ENCODE results near the gene PRDM16. TPM values are rescaled to one million over a fixed set of nuclear protein-coding genes. Genes with fewer than 3 reads are reported as not detected.

Gene PRDM16
- total RNA-seq, 1 experiment from 2014 or later, result 1.6 TPM

DNA sequence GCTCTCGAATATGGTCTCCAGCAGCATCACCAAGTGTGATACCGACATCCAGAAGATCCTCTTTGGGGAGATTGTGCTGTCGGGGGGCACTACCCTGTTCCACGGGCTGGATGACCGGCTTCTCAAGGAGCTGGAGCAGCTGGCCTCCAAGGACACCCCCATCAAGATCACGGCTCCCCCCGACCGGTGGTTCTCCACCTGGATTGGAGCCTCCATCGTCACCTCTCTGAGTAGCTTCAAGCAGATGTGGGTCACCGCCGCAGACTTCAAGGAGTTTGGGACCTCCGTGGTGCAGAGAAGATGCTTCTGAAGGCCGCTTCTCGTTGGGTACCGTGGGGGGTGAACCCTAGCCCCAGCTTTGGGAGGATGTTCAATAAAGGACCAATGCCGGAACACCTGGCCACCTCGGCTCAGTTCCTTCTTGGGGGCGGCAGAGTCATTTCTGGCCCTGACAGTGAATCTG is 46.5 kb upstream of the PRDM16 start (continued):
- TF ChIP-seq, protein P1, sequence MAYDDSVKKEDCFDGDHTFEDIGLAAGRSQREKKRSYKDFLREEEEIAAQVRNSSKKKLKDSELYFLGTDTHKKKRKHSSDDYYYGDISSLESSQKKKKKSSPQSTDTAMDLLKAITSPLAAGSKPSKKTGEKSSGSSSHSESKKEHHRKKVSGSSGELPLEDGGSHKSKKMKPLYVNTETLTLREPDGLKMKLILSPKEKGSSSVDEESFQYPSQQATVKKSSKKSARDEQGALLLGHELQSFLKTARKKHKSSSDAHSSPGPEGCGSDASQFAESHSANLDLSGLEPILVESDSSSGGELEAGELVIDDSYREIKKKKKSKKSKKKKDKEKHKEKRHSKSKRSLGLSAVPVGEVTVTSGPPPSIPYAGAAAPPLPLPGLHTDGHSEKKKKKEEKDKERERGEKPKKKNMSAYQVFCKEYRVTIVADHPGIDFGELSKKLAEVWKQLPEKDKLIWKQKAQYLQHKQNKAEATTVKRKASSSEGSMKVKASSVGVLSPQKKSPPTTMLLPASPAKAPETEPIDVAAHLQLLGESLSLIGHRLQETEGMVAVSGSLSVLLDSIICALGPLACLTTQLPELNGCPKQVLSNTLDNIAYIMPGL (CRISPR knock-in tag; IDR thresholded peaks at IDR 0.05), result no peak
- TF ChIP-seq, protein P2, sequence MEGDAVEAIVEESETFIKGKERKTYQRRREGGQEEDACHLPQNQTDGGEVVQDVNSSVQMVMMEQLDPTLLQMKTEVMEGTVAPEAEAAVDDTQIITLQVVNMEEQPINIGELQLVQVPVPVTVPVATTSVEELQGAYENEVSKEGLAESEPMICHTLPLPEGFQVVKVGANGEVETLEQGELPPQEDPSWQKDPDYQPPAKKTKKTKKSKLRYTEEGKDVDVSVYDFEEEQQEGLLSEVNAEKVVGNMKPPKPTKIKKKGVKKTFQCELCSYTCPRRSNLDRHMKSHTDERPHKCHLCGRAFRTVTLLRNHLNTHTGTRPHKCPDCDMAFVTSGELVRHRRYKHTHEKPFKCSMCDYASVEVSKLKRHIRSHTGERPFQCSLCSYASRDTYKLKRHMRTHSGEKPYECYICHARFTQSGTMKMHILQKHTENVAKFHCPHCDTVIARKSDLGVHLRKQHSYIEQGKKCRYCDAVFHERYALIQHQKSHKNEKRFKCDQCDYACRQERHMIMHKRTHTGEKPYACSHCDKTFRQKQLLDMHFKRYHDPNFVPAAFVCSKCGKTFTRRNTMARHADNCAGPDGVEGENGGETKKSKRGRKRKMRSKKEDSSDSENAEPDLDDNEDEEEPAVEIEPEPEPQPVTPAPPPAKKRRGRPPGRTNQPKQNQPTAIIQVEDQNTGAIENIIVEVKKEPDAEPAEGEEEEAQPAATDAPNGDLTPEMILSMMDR (IDR thresholded peaks at IDR 0.05), result no peak
- no peak for TF ChIP-seq ATF2 (CRISPR knock-in tag; IDR thresholded peaks at IDR 0.05; ENCODE audit: borderline replicate concordance, low read depth)

GRCh38 chr1:3022976-3023375 is 46.0 kb upstream of the PRDM16 start:
- Mint-ChIP-seq H3K4me3 (no peak overlapping the region), H3K9me3 (peaks cover 16% of the 10 kb centered on the region), H3K27ac (no peak overlapping the region), H3K4me1 (peaks cover 8% of the 10 kb centered on the region; the same call in 1 of the 2 replicates), H3K36me3 (peaks cover 12% of the 10 kb centered on the region; the same call in 1 of the 2 replicates), H3K27me3 (ENCODE audit: low read depth) (peaks cover 2% of the 10 kb centered on the region; the same call in 1 of the 2 replicates)
- ChIA-PET POLR2A (no interaction called here), CTCF (interaction anchor here (0.9 kb wide), 1 partner anchor 11 kb away, joined by 5 read pairs; no protein-coding TSS in a partner anchor)
- ATAC-seq (no peak), DNase-seq (ENCODE audit: low spot score) (no peak)
- no peak for TF ChIP-seq TCF7 (CRISPR knock-in tag; IDR thresholded peaks at IDR 0.05; ENCODE audit: low read depth)
- TF ChIP-seq SMAD3 (CRISPR knock-in tag; IDR thresholded peaks at IDR 0.05; ENCODE audit: borderline replicate concordance), result no peak
- TF ChIP-seq ZBTB21 (CRISPR knock-in tag; IDR thresholded peaks at IDR 0.05; ENCODE audit: borderline replicate concordance), result no peak
- TF ChIP-seq, protein P3, sequence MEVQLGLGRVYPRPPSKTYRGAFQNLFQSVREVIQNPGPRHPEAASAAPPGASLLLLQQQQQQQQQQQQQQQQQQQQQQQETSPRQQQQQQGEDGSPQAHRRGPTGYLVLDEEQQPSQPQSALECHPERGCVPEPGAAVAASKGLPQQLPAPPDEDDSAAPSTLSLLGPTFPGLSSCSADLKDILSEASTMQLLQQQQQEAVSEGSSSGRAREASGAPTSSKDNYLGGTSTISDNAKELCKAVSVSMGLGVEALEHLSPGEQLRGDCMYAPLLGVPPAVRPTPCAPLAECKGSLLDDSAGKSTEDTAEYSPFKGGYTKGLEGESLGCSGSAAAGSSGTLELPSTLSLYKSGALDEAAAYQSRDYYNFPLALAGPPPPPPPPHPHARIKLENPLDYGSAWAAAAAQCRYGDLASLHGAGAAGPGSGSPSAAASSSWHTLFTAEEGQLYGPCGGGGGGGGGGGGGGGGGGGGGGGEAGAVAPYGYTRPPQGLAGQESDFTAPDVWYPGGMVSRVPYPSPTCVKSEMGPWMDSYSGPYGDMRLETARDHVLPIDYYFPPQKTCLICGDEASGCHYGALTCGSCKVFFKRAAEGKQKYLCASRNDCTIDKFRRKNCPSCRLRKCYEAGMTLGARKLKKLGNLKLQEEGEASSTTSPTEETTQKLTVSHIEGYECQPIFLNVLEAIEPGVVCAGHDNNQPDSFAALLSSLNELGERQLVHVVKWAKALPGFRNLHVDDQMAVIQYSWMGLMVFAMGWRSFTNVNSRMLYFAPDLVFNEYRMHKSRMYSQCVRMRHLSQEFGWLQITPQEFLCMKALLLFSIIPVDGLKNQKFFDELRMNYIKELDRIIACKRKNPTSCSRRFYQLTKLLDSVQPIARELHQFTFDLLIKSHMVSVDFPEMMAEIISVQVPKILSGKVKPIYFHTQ (CRISPR knock-in tag; IDR thresholded peaks at IDR 0.05), result no peak
- TF ChIP-seq, protein P4, sequence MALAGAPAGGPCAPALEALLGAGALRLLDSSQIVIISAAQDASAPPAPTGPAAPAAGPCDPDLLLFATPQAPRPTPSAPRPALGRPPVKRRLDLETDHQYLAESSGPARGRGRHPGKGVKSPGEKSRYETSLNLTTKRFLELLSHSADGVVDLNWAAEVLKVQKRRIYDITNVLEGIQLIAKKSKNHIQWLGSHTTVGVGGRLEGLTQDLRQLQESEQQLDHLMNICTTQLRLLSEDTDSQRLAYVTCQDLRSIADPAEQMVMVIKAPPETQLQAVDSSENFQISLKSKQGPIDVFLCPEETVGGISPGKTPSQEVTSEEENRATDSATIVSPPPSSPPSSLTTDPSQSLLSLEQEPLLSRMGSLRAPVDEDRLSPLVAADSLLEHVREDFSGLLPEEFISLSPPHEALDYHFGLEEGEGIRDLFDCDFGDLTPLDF (CRISPR knock-in tag; IDR thresholded peaks at IDR 0.05), result no peak
- no peak for TF ChIP-seq STAT6 (CRISPR knock-in tag; conservative IDR thresholded peaks at IDR 0.05; ENCODE audit: low read depth)
- TF ChIP-seq FOXP4 (CRISPR knock-in tag; IDR thresholded peaks at IDR 0.05), result no peak
- TF ChIP-seq NFYB (CRISPR knock-in tag; conservative IDR thresholded peaks at IDR 0.05; ENCODE audit: low read depth), result no peak
- TF ChIP-seq MYBL2 (CRISPR knock-in tag; IDR thresholded peaks at IDR 0.05), result no peak
- TF ChIP-seq, protein P5, sequence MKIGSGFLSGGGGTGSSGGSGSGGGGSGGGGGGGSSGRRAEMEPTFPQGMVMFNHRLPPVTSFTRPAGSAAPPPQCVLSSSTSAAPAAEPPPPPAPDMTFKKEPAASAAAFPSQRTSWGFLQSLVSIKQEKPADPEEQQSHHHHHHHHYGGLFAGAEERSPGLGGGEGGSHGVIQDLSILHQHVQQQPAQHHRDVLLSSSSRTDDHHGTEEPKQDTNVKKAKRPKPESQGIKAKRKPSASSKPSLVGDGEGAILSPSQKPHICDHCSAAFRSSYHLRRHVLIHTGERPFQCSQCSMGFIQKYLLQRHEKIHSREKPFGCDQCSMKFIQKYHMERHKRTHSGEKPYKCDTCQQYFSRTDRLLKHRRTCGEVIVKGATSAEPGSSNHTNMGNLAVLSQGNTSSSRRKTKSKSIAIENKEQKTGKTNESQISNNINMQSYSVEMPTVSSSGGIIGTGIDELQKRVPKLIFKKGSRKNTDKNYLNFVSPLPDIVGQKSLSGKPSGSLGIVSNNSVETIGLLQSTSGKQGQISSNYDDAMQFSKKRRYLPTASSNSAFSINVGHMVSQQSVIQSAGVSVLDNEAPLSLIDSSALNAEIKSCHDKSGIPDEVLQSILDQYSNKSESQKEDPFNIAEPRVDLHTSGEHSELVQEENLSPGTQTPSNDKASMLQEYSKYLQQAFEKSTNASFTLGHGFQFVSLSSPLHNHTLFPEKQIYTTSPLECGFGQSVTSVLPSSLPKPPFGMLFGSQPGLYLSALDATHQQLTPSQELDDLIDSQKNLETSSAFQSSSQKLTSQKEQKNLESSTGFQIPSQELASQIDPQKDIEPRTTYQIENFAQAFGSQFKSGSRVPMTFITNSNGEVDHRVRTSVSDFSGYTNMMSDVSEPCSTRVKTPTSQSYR (CRISPR knock-in tag; IDR thresholded peaks at IDR 0.05), result no peak
- no peak for TF ChIP-seq ZNF671 (CRISPR knock-in tag; IDR thresholded peaks at IDR 0.05)
- no peak for TF ChIP-seq NFATC4 (CRISPR knock-in tag; IDR thresholded peaks at IDR 0.05)
- TF ChIP-seq, protein P6, sequence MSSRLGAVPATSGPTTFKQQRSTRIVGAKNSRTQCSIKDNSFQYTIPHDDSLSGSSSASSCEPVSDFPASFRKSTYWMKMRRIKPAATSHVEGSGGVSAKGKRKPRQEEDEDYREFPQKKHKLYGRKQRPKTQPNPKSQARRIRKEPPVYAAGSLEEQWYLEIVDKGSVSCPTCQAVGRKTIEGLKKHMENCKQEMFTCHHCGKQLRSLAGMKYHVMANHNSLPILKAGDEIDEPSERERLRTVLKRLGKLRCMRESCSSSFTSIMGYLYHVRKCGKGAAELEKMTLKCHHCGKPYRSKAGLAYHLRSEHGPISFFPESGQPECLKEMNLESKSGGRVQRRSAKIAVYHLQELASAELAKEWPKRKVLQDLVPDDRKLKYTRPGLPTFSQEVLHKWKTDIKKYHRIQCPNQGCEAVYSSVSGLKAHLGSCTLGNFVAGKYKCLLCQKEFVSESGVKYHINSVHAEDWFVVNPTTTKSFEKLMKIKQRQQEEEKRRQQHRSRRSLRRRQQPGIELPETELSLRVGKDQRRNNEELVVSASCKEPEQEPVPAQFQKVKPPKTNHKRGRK (CRISPR knock-in tag; IDR thresholded peaks at IDR 0.05; ENCODE audit: borderline replicate concordance), result no peak
